A673 (cell line): Measurements from ENCODE around the gene BOLA2B. TPM values are rescaled to one million over a fixed set of nuclear protein-coding genes. Genes with fewer than 3 reads are reported as not detected.

ENCODE experiments used
- BruUV-seq: library from RNA; stranded (reverse); fragments of 400-500 nt; replicated peaks from 2 replicates; lab custom pipeline; 2021; lab: Mats Ljungman, UMichigan
- CTCF ChIA-PET: fragments of 300-600 bp; sonication (Branson Sonifier 250); formaldehyde crosslinking; loops from one replicate; lab custom pipeline; 2022; ENCODE audit warnings: antibody characterized with exemption; lab: Charles Lee
- POLR2A ChIA-PET: fragments of 300-600 bp; sonication (Branson Sonifier 250); formaldehyde crosslinking; loops from one replicate; lab custom pipeline; 2022; ENCODE audit warnings: antibody characterized with exemption; ENCODE audit not compliant: low non-redundant PET; lab: Charles Lee
- DNase-seq: peaks from one replicate; pipeline ENCODE4 v3.0.0-alpha.2; 2015; ENCODE audit warnings: low spot score
- H3K27ac ChIP-seq: fragments of 200-600 bp; sonication (generic); 2 replicates; pipeline ENCODE4 v1.5.1; 2016; ENCODE audit warnings: mixed run types, low read depth, mild to moderate bottlenecking, mixed read lengths, antibody characterized with exemption, low read length; ENCODE audit not compliant: poor library complexity, severe bottlenecking
- H3K27me3 ChIP-seq: fragments of 200-600 bp; sonication (generic); replicated peaks from 2 replicates; pipeline ENCODE4 v1.6.1; 2017; ENCODE audit warnings: mixed run types, low read depth, mild to moderate bottlenecking, mixed read lengths, antibody characterized with exemption, low read length; ENCODE audit not compliant: insufficient read depth, poor library complexity
- H3K36me3 ChIP-seq: fragments of 200-600 bp; sonication (generic); 2 replicates; pipeline ENCODE4 v1.6.1; 2016; ENCODE audit warnings: mixed run types, mild to moderate bottlenecking, mixed read lengths, antibody characterized with exemption, low read length; ENCODE audit not compliant: insufficient read depth, poor library complexity, severe bottlenecking
- H3K4me1 ChIP-seq: fragments of 200-600 bp; sonication (generic); 2 replicates; pipeline ENCODE4 v1.6.1; 2017; ENCODE audit warnings: mixed run types, mild to moderate bottlenecking, mixed read lengths, antibody characterized with exemption, low read length; ENCODE audit not compliant: insufficient read depth, poor library complexity, severe bottlenecking
- H3K4me3 ChIP-seq: fragments of 200-600 bp; sonication (generic); 2 replicates; pipeline ENCODE4 v1.5.1; 2016; ENCODE audit warnings: low read depth, mixed run types, mild to moderate bottlenecking, mixed read lengths, low read length; ENCODE audit not compliant: poor library complexity, severe bottlenecking
- H3K9me3 ChIP-seq: fragments of 200-600 bp; sonication (generic); 2 replicates; pipeline ENCODE4 v1.6.1; 2016; ENCODE audit warnings: mixed run types, low read depth, mild to moderate bottlenecking, mixed read lengths, antibody characterized with exemption, low read length; ENCODE audit not compliant: poor library complexity, severe bottlenecking
- CTCF ChIP-seq: fragments of 300-800, 200-600 bp; sonication (generic); conservative IDR thresholded peaks from 2 replicates; pipeline ENCODE4 v1.5.1; 2017; ENCODE audit warnings: low read depth, mild to moderate bottlenecking, antibody characterized with exemption, low read length, moderate library complexity, mixed read lengths
- EZH2 ChIP-seq: fragments of 200-600 bp; sonication (generic); IDR thresholded peaks from 2 replicates; pipeline ENCODE4 v1.6.1; 2017; ENCODE audit warnings: borderline replicate concordance, low read depth, mild to moderate bottlenecking, mixed read lengths, antibody characterized with exemption, low read length; ENCODE audit not compliant: poor library complexity, severe bottlenecking
- intact Hi-C: fragments of 100-400 bp; cut with micrococcal nuclease; formaldehyde crosslinking; loops from one replicate; pipeline ENCODE4 v1.10.0; 2022; ENCODE audit not compliant: unreplicated experiment
- total RNA-seq: library from RNA; stranded (reverse); gene quantifications from 2 replicates; pipeline ENCODE4 v1.2.3, GENCODE V29; 2021

The BOLA2B gene
- total RNA-seq, 1 experiment from 2014 or later: 225 TPM

- no peaks in the 10 kb centered on the region for H3K27me3 ChIP-seq
- intact Hi-C loops: no loop called here
- H3K36me3 ChIP-seq: no peaks in the 10 kb centered on the region
- no TSS peak for BruUV-seq
- no peak overlapping the region for H3K27ac ChIP-seq
- H3K4me1 ChIP-seq: peaks cover 4% of the 10 kb centered on the region
- TF ChIP-seq CTCF (no peak), EZH2 (no peak)
- CTCF ChIA-PET: no interaction called here
- no peak overlapping the region for H3K4me3 ChIP-seq
- peaks cover 4% of the 10 kb centered on the region for H3K9me3 ChIP-seq
- DNase-seq: no peak
- POLR2A ChIA-PET: no interaction called here
These were observed 42.4 kb downstream of the BOLA2B start for GRCh38 chr16:30151091-30151490.

- Histone ChIP-seq H3K4me1 (peaks cover 4% of the 10 kb centered on the region), H3K4me3 (no peak overlapping the region), H3K27me3 (no peaks in the 10 kb centered on the region), H3K36me3 (no peaks in the 10 kb centered on the region), H3K27ac (no peak overlapping the region), H3K9me3 (peaks cover 4% of the 10 kb centered on the region)
- CTCF ChIA-PET: no interaction called here
- TF ChIP-seq CTCF (no peak), EZH2 (no peak)
- no TSS peak for BruUV-seq
- DNase-seq: no peak
- POLR2A ChIA-PET: no interaction called here
- intact Hi-C loops: no loop called here
These were observed 44.1 kb downstream of the BOLA2B start for GRCh38 chr16:30149250-30149930.

GRCh38 chr16:30147843-30148510 is 45.5 kb downstream of the BOLA2B start:
- no peak overlapping the region for H3K4me3 ChIP-seq
- H3K4me1 ChIP-seq: peaks cover 4% of the 10 kb centered on the region
- CTCF ChIA-PET: no interaction called here
- no peak for DNase-seq
- no peak for TF ChIP-seq EZH2
- no peak for TF ChIP-seq CTCF
- no peak overlapping the region for H3K27ac ChIP-seq
- no peaks in the 10 kb centered on the region for H3K36me3 ChIP-seq
- BruUV-seq: no TSS peak
- intact Hi-C loops: no loop called here
- H3K27me3 ChIP-seq: no peaks in the 10 kb centered on the region
- no peaks in the 10 kb centered on the region for H3K9me3 ChIP-seq
- POLR2A ChIA-PET: no interaction called here
